Measurements from ENCODE around the gene EIPR1. TPM values are rescaled to one million over a fixed set of nuclear protein-coding genes. Genes with fewer than 3 reads are reported as not detected.
A peak's percentile ranks its signal among the peaks of the same experiment; 100 is the strongest.

Gene EIPR1
- total RNA-seq, 1 donor from 2014 or later, result 10.2 TPM

DNA sequence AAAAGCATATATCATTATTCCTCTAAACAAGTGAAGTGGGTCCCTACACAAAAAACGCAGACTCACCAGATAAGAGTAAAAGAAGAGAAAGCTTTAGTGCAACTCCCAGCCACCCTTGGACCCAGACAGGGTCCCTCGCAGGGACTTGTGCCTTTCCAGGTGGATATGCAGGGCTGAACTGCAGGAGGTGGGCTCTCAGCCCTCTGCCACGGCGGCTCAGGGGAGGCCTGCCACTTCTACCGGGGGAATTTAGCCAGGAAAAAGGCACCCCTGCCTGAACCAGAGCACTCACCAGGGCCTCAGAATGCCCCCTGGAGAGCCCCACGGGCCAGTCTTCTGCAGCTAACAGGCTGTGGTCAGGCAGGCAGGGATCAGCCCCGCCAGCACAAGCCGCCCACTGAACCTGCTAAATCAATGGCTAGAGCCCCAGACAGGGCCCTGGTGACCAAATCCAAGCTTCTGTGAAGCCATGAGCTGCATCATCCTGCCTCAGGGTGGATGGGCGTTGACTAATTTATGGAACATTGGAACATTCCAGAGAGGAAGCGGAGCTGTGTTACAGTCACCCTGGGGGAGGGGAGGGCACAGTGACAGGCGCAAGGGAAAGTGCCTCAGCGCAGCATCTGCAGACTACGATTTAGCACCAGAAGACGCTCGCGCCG, 209.3 kb downstream of the EIPR1 start:
- no peak for DNase-seq (ENCODE audit: missing footprints)
- ATAC-seq, result no peak
- intact Hi-C loops (cut with DNase I), result no loop called here

- ATAC-seq (no peak), DNase-seq (ENCODE audit: missing footprints) (no peak)
- intact Hi-C loops (cut with DNase I), result no loop called here
Measured at GRCh38 chr2:3163401-3163800, 214.2 kb downstream of the EIPR1 start.

- ATAC-seq (no peak), DNase-seq (ENCODE audit: missing footprints) (no peak)
- intact Hi-C loops (cut with DNase I), result no loop called here
Measured at GRCh38 chr2:3162442-3163077, 215.1 kb downstream of the EIPR1 start.

GRCh38 chr2:3160751-3161330, 216.8 kb downstream of the EIPR1 start:
- ATAC-seq (no peak), DNase-seq (ENCODE audit: missing footprints) (no peak)
- intact Hi-C loops (cut with DNase I), result no loop called here

DNA sequence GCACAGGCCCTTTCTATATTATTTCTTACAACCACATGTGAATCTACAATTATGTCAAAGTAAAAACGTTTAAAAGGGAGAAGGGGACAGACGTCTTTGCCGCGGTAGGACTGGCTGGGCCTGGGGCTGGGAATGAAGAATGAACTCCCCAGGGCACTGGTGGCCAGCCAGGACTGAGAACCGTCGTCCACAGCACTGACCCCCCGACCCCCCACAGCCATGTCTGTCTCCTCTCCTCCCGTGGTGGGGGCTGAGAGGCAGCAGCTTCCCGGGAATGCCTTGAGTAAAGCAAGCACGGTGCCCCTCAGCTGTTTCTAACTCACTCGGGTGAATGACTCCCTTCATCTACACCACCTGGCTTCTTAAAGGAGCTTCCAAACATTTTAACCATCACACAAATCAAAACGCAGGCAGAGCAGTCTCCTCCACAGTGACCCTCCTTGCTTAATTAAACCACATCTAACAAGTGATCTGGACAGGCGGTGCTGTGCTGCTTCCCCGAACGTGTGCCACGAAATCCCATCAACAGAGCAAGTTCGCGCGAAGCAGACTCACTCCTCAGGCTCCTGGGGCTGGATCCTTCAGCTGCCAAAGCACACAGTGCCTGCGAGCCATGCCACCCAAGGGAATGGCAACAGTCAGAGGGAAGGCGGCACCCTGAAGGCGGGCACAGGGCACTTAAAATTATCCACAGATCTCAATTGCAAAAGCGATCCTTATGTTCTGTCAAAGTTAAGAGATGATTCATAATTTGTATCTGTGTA, 217.7 kb downstream of the EIPR1 start:
- intact Hi-C loops (cut with DNase I), result no loop called here
- DNase-seq (ENCODE audit: missing footprints), result no peak
- ATAC-seq, result no peak

- ATAC-seq (no peak), DNase-seq (ENCODE audit: missing footprints) (no peak)
- intact Hi-C loops (cut with DNase I), result no loop called here
Measured at GRCh38 chr2:3154700-3155099, 222.9 kb downstream of the EIPR1 start.

- ATAC-seq, result no peak
- intact Hi-C loops (cut with DNase I), result no loop called here
- no peak for DNase-seq (ENCODE audit: missing footprints)
Measured at GRCh38 chr2:3154146-3154545, 223.5 kb downstream of the EIPR1 start.

DNA sequence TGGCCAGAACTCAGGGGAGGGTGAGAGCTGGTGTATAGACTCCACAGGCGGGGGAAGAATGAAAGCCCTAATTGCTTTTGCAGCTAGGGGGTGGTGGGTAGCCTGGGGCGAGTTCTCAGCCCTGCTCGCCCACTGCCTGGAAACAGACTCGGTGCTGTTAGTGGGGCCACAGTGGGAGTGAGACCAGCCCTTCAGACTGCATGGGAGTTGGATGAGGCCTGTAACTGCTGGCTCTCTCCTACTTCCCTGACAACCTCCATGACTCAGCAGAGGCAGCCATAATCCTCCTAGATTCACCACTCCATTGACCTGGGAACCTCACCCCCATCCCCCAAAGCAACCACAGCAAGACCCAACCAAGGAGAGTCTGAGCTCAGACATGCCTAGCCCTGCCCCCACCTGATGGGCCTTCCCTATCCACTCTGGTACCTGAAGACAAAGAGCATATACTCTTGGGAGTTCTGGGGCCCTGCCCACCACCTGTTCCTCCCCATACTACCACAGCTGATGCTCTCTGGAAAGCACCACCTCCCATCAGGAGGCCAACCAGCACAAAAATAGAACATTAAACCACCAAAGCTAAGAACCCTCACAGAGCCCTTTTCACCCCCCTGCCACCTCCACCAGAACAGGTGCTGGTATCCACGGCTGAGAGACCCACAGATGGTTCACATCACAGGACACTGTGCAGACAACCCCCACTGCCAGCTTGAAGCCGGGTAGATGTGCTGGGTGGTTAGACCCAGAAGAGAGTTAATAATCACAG, 226.3 kb downstream of the EIPR1 start:
- intact Hi-C loops (cut with DNase I), result no loop called here
- DNase-seq (ENCODE audit: missing footprints), result no peak
- no peak for ATAC-seq

GRCh38 chr2:3149441-3150217, 228.0 kb downstream of the EIPR1 start:
- no peak for ATAC-seq
- DNase-seq (ENCODE audit: missing footprints), result no peak
- intact Hi-C loops (cut with DNase I), result no loop called here

- intact Hi-C loops (cut with DNase I), result no loop called here
- DNase-seq (ENCODE audit: missing footprints) (no peak), ATAC-seq (no peak)
Measured at GRCh38 chr2:3148716-3149115, 228.9 kb downstream of the EIPR1 start.

- peak; percentile 12 for ATAC-seq
- DNase-seq (ENCODE audit: missing footprints), result no peak
- intact Hi-C loops (cut with DNase I), result no loop called here
Measured at GRCh38 chr2:3147651-3148530, 229.7 kb downstream of the EIPR1 start.

- no peak for ATAC-seq
- intact Hi-C loops (cut with DNase I), result no loop called here
- no peak for DNase-seq (ENCODE audit: missing footprints)
Measured at GRCh38 chr2:3146772-3147650, 230.6 kb downstream of the EIPR1 start.

- DNase-seq (ENCODE audit: missing footprints) (no peak), ATAC-seq (no peak)
- intact Hi-C loops (cut with DNase I), result no loop called here
Measured at GRCh38 chr2:3146175-3146574, 231.4 kb downstream of the EIPR1 start.

- intact Hi-C loops (cut with DNase I), result no loop called here
- no peak for DNase-seq (ENCODE audit: missing footprints)
- no peak for ATAC-seq
Measured at GRCh38 chr2:3145471-3146021, 232.1 kb downstream of the EIPR1 start.

GRCh38 chr2:3144856-3145255, 232.8 kb downstream of the EIPR1 start:
- DNase-seq (ENCODE audit: missing footprints) (no peak), ATAC-seq (no peak)
- intact Hi-C loops (cut with DNase I), result no loop called here

- DNase-seq (ENCODE audit: missing footprints) (no peak), ATAC-seq (no peak)
- intact Hi-C loops (cut with DNase I), result no loop called here
Measured at GRCh38 chr2:3143602-3144001, 234.0 kb downstream of the EIPR1 start.
